Effector memory CD4-positive, alpha-beta T cell (primary cell): ENCODE results near the gene SFXN2.
A peak's percentile ranks its signal among the peaks of the same experiment; 100 is the strongest.
"Not testable (repeated sequence)": the region's sequence is repeated elsewhere in the genome, so short reads cannot be mapped to it uniquely, and the experiment has no call there.

Source experiments
- DNase-seq, 3 donors: peaks; one replicate each; pipeline ENCODE4 v3.0.0-alpha.2; 2020
- H3K27ac ChIP-seq: 2 replicates; pipeline ENCODE4 v1.7.0; 2013; ENCODE audit warnings: mild to moderate bottlenecking, low read length, moderate library complexity; ENCODE audit not compliant: insufficient read depth, poor library complexity, severe bottlenecking
- H3K27me3 ChIP-seq: replicated peaks from 2 replicates; pipeline ENCODE4 v1.7.0; 2013; ENCODE audit warnings: mild to moderate bottlenecking, low read length; ENCODE audit not compliant: insufficient read depth, control insufficient read depth, poor library complexity, severe bottlenecking
- H3K36me3 ChIP-seq: 2 replicates; pipeline ENCODE4 v1.7.0; 2013; ENCODE audit warnings: mild to moderate bottlenecking, low read length, moderate library complexity; ENCODE audit not compliant: control insufficient read depth, insufficient read depth
- H3K4me1 ChIP-seq: 2 replicates; pipeline ENCODE4 v1.7.0; 2013; ENCODE audit warnings: low read length, mild to moderate bottlenecking; ENCODE audit not compliant: control insufficient read depth, insufficient read depth, poor library complexity, severe bottlenecking
- H3K4me3 ChIP-seq: 2 replicates; pipeline ENCODE4 v1.7.0; 2013; ENCODE audit warnings: low read length, low read depth, mild to moderate bottlenecking; ENCODE audit not compliant: insufficient read depth, poor library complexity, severe bottlenecking
- H3K9me3 ChIP-seq: 2 replicates; pipeline ENCODE4 v1.7.0; 2013; ENCODE audit warnings: mild to moderate bottlenecking, low read length, moderate library complexity; ENCODE audit not compliant: control insufficient read depth

The SFXN2 gene

GRCh38 chr10:102702742-102703141 lies 11.7 kb upstream of the SFXN2 start:
- no peak overlapping the region for H3K4me3 ChIP-seq
- H3K36me3 ChIP-seq: peaks cover 15% of the 10 kb centered on the region
- no peak for DNase-seq
- H3K4me1 ChIP-seq: no peaks in the 10 kb centered on the region
- no peaks in the 10 kb centered on the region for H3K27me3 ChIP-seq
- no peak overlapping the region for H3K27ac ChIP-seq
- H3K9me3 ChIP-seq: no peaks in the 10 kb centered on the region

DNA sequence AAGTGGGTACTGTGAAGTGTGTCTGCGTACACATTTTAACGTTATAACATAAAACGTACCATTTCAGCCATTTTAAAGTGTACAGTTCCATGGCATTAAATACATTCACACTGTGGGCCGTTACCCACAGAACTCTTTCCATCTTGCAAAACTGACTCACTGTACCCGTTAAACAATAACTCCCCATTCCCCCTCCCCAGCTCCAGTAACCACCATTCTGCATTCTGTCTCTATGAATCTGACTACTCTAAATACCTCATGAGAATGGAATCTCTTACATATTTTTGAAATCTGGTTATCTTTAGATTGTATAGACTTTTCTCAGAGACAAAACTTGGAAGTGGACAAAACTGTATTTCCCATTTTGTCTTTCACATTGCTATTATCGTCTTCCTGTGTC lies 9.5 kb upstream of the SFXN2 start:
- H3K4me1 ChIP-seq: no peaks in the 10 kb centered on the region
- DNase-seq: no peak
- H3K4me3 ChIP-seq: no peak overlapping the region
- H3K9me3 ChIP-seq: no peaks in the 10 kb centered on the region
- H3K36me3 ChIP-seq: peaks cover 3% of the 10 kb centered on the region
- H3K27me3 ChIP-seq: no peaks in the 10 kb centered on the region
- no peak overlapping the region for H3K27ac ChIP-seq

DNA sequence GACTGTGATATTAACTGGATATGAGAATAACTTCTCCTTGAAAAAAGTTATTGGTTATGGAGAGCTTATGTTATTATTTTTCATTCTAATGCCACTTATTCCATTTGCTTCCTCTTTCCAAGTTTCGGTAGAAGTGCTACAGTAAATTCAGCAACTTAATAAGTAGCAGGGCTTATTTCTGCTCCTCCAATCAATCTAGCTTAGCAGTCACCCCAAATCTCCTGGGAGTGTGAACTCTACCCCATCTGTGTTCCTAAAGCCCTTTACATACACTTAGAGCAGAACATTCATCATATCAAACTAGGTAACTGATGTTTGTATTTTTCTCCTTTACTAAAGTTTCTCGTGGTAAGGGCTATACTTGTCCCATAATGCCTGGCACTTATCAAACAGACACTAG lies 8.9 kb upstream of the SFXN2 start:
- Histone ChIP-seq H3K27ac (no peak overlapping the region), H3K4me1 (no peaks in the 10 kb centered on the region), H3K4me3 (no peak overlapping the region), H3K36me3 (peaks cover 3% of the 10 kb centered on the region), H3K27me3 (no peaks in the 10 kb centered on the region), H3K9me3 (no peaks in the 10 kb centered on the region)
- DNase-seq: no peak

GRCh38 chr10:102710609-102711008 lies 3.8 kb upstream of the SFXN2 start:
- H3K36me3 ChIP-seq: no peaks in the 10 kb centered on the region
- DNase-seq: peak in 1 of 3 donors; percentile 4
- H3K27me3 ChIP-seq: no peaks in the 10 kb centered on the region
- no peaks in the 10 kb centered on the region for H3K9me3 ChIP-seq
- peaks cover 3% of the 10 kb centered on the region for H3K4me1 ChIP-seq
- H3K27ac ChIP-seq: no peak overlapping the region
- H3K4me3 ChIP-seq: no peak overlapping the region

DNA sequence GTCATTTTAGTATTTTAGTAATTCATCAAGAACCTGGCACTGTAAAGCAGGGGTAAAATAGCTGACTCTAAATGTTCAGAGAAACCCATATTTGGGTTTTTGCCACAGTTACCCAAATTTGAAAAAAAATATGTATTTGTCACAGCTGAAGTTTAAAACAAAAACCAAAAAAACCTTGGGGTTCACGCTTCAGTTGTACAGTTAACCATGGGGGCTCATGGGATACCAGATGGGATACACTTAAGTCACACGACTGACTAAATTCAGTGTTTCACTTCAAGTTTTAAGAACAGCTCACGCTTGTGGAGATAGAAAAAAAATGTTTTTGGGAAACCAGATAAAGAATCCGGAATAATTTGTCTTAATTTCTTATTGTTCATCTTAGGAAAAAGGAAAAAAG lies 2.3 kb upstream of the SFXN2 start:
- peaks cover 3% of the 10 kb centered on the region for H3K4me1 ChIP-seq
- no peaks in the 10 kb centered on the region for H3K9me3 ChIP-seq
- H3K36me3 ChIP-seq: no peaks in the 10 kb centered on the region
- H3K4me3 ChIP-seq: no peak overlapping the region
- H3K27me3 ChIP-seq: no peaks in the 10 kb centered on the region
- DNase-seq: no peak
- no peak overlapping the region for H3K27ac ChIP-seq

DNA sequence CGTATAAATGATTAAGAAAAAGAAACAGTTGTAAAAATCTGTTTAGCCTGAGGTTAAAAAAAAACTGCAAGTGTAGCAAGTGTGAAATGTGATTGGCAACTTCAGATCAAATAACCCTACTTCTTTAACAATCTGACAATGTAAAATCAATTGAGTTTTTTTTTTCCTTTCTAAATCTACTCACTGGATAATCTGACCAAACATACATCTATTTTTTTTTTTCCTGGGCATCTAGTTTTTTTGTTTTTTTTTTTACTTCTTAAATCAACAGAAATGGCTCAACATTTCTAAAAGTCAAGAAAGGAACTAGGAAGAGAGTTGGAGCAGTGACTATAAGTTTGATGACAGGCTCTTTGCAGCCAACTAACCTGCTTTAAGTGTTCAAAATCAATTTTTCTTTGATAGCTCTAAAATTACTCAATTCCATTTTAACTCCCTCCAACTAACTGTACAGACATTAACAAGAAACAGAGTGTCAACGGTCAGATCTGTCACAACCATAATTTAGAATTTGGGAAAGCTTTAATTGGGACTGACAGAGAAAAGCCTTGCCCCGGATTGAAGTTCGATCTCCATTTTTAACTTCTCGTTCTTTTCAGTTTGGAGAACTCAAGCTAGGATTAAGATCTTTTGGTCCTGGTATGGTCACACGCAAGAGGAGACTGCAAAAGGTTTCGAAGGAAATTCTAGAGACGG lies 1.4 kb upstream of the SFXN2 start:
- peak overlapping the region; percentile 100 for H3K4me3 ChIP-seq
- no peaks in the 10 kb centered on the region for H3K27me3 ChIP-seq
- no peak for DNase-seq
- no peaks in the 10 kb centered on the region for H3K9me3 ChIP-seq
- H3K4me1 ChIP-seq: peaks cover 3% of the 10 kb centered on the region
- no peaks in the 10 kb centered on the region for H3K36me3 ChIP-seq
- H3K27ac ChIP-seq: peak overlapping the region; percentile 98

DNA sequence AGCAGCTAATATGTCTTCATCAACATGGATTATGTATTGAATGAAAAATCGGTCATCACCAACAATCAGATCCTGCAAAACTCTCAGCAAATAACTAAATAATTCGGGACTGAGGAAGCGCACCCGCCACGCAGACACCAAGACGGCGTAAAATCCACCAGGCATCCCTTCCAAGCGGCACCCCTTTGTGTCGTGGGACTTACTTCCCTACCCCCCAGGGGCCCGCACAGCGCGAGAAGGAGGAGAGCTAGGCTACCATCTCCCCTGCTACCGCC lies 960 bp upstream of the SFXN2 start:
- H3K4me3 ChIP-seq: peak overlapping the region; percentile 100
- H3K27me3 ChIP-seq: no peaks in the 10 kb centered on the region
- no peaks in the 10 kb centered on the region for H3K9me3 ChIP-seq
- H3K36me3 ChIP-seq: no peaks in the 10 kb centered on the region
- H3K4me1 ChIP-seq: peaks cover 3% of the 10 kb centered on the region
- H3K27ac ChIP-seq: peak overlapping the region; percentile 98
- no peak for DNase-seq

- peaks cover 3% of the 10 kb centered on the region for H3K4me1 ChIP-seq
- peak within 1 kb of the TSS; percentile 98 for H3K27ac ChIP-seq
- peak; percentile 89 to 93 (median 91) for DNase-seq
- H3K4me3 ChIP-seq: peak within 1 kb of the TSS; percentile 100
- no peaks in the 10 kb centered on the region for H3K36me3 ChIP-seq
- no peaks in the 10 kb centered on the region for H3K27me3 ChIP-seq
- H3K9me3 ChIP-seq: no peaks in the 10 kb centered on the region
Measured at GRCh38 chr10:102713814-102714620, 419 bp upstream of the SFXN2 start, which contains the start of gene ARL3. Gene ARL3 (minus strand): TSS chr10:102714397. CDS start chr10:102714275, 122 bp downstream.

GRCh38 chr10:102715880-102716279 lies 1.4 kb downstream of the SFXN2 start:
- Histone ChIP-seq H3K4me3 (no peak overlapping the region), H3K27ac (no peak overlapping the region), H3K27me3 (no peaks in the 10 kb centered on the region), H3K9me3 (no peaks in the 10 kb centered on the region), H3K4me1 (peaks cover 3% of the 10 kb centered on the region), H3K36me3 (no peaks in the 10 kb centered on the region)
- DNase-seq: no peak

- H3K9me3 ChIP-seq, H3K4me1 ChIP-seq, H3K27me3 ChIP-seq, DNase-seq, H3K4me3 ChIP-seq, H3K36me3 ChIP-seq, H3K27ac ChIP-seq: not testable (repeated sequence)
Measured at GRCh38 chr10:102716900-102717565, 2.6 kb downstream of the SFXN2 start.
